Gastroesophageal sphincter (tissue), 3 donors: Measurements from ENCODE around the gene MMEL1.

Experiments
- CTCF ChIP-seq, 4 experiments: fragments of 200-600 bp in 2 of 4; fragments of 450-650 bp in 2 of 4; sonication (generic) in 1 of 4; IDR thresholded peaks; one replicate each; pipeline ENCODE4 v1.5.1; 2017 to 2019; ENCODE audit warnings: antibody characterized with exemption in 4 of 4, mild to moderate bottlenecking in 2 of 4, moderate library complexity in 2 of 4
- POLR2A ChIP-seq, 2 donors: fragments of 450-650 bp; IDR thresholded peaks; one replicate each; pipeline ENCODE4 v1.6.1; 2017; ENCODE audit warnings: antibody characterized with exemption in 2 of 2, mild to moderate bottlenecking in 2 of 2, moderate library complexity in 1 of 2

DNA sequence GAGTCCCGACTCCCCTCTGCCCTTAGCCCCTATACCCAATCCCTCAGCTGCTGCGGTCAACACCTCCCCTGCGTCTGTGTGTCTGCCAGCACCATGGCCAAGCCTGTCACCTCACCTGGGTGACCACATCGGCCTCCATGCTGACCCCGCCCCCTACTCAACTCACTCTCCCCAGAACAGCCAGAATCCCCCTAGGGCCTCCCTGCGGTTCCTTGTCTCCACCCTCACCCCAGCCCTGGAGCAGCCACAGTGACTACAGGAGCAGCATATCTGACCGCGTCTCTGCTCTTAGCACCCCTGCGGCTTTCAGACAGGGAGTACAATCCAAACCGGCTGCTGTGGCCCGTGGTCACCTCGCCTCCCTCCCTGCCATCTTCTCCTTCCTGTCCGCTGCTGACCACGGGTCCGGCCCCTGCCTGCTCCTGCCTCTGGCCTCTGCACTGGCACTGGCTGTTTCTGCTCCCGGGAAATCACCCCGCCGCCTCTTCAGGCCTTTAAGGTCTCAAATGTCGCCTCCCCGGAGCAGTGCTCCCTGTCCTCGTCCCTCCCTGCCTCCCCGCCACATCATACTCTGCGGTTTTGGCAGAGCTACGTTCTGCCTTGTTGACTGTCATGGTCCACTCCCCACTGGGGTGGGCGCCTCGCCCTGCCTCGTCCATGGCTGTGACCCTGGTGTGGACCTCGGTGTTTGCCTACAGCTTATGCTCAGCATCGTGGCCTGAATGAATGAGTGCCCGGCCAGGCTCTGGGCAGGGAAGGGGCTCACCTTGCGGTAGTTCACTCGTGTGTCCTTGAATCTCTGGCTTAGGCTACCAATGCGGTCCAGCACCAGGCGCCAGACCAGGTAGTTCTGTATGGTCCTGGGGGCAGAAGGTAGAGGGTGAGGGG lies 35.1 kb downstream of the MMEL1 start:
- TF ChIP-seq CTCF (IDR thresholded peaks at IDR 0.05) = no peak
- no peak for TF ChIP-seq POLR2A (IDR thresholded peaks at IDR 0.05)
